Kidney epithelial cell (primary cell): ENCODE results near the gene SPAG16. TPM values are rescaled to one million over a fixed set of nuclear protein-coding genes. Genes with fewer than 3 reads are reported as not detected.

Experiments
- DNase-seq: peaks from one replicate; pipeline ENCODE4 v3.0.0-alpha.2; 2010; ENCODE audit warnings: low read depth
- H3K27me3 ChIP-seq: 2 replicates; pipeline ENCODE4 v1.6.0; 2011; ENCODE audit warnings: low read length; ENCODE audit not compliant: control insufficient read depth, insufficient read depth
- H3K36me3 ChIP-seq: 2 replicates; pipeline ENCODE4 v1.5.1; 2011; ENCODE audit warnings: low read length; ENCODE audit not compliant: control insufficient read depth, insufficient read depth
- H3K4me3 ChIP-seq: 2 replicates; pipeline ENCODE4 v1.5.1; 2011; ENCODE audit warnings: low read depth, mild to moderate bottlenecking, control low read depth, low read length
- CTCF ChIP-seq: IDR thresholded peaks from 2 replicates; pipeline ENCODE4 v1.5.1; 2011; ENCODE audit warnings: mild to moderate bottlenecking, moderate library complexity, low read length, control low read depth, inconsistent platforms; ENCODE audit not compliant: insufficient read depth, poor library complexity, severe bottlenecking
- total RNA-seq: library from RNA; depleted of rRNA; stranded (reverse); fragments of >200 nt; gene quantifications from 2 replicates; pipeline ENCODE4 v1.2.3, GENCODE V29; 2015

Gene SPAG16
- total RNA-seq, 1 donor from 2014 or later, result 16.1 TPM

GRCh38 chr2:214322662-214323061 lies 1038.4 kb downstream of the SPAG16 start:
- H3K4me3 ChIP-seq, result no peak overlapping the region
- H3K36me3 ChIP-seq, result no peaks in the 10 kb centered on the region
- DNase-seq, result no peak
- H3K27me3 ChIP-seq, result no peaks in the 10 kb centered on the region
- TF ChIP-seq CTCF, result no peak

- H3K27me3 ChIP-seq, result no peaks in the 10 kb centered on the region
- no peak for DNase-seq
- H3K36me3 ChIP-seq, result no peaks in the 10 kb centered on the region
- H3K4me3 ChIP-seq, result no peak overlapping the region
- no peak for TF ChIP-seq CTCF
Measured at GRCh38 chr2:214325404-214325803, 1041.1 kb downstream of the SPAG16 start.

- DNase-seq, result no peak
- TF ChIP-seq CTCF, result no peak
- no peaks in the 10 kb centered on the region for H3K36me3 ChIP-seq
- H3K4me3 ChIP-seq, result no peak overlapping the region
- H3K27me3 ChIP-seq, result no peaks in the 10 kb centered on the region
Measured at GRCh38 chr2:214328941-214329340, 1044.7 kb downstream of the SPAG16 start.

GRCh38 chr2:214341646-214342045 lies 1057.4 kb downstream of the SPAG16 start:
- no peak for DNase-seq
- Histone ChIP-seq H3K4me3 (no peak overlapping the region), H3K27me3 (no peaks in the 10 kb centered on the region), H3K36me3 (no peaks in the 10 kb centered on the region)
- TF ChIP-seq CTCF, result no peak

- no peak for DNase-seq
- no peak overlapping the region for H3K4me3 ChIP-seq
- H3K27me3 ChIP-seq, result no peaks in the 10 kb centered on the region
- H3K36me3 ChIP-seq, result no peaks in the 10 kb centered on the region
- no peak for TF ChIP-seq CTCF
Measured at GRCh38 chr2:214358506-214358905, 1074.2 kb downstream of the SPAG16 start.

GRCh38 chr2:214361116-214361515 lies 1076.9 kb downstream of the SPAG16 start:
- no peak for TF ChIP-seq CTCF

More at GRCh38 chr2:214361116-214361515, 1076.9 kb downstream of the SPAG16 start:
- no peak for DNase-seq
- Histone ChIP-seq H3K27me3 (no peaks in the 10 kb centered on the region), H3K36me3 (no peaks in the 10 kb centered on the region), H3K4me3 (no peak overlapping the region)
